ENCODE data around the gene BCL2. TPM values are rescaled to one million over a fixed set of nuclear protein-coding genes. Genes with fewer than 3 reads are reported as not detected.

BCL2 gene
- polyA plus RNA-seq, 1 of the 3 experiments (the other 2 are of a cell fraction): 1.5 TPM

GRCh38 chr18:63147973-63148372, 171.6 kb downstream of the BCL2 start:
- no peak overlapping the region for H2AFZ ChIP-seq (ENCODE audit: low read depth)
- peaks cover 0 to 14% of the 10 kb centered on the region in 2 experiments; a peak in 2 of 4 replicates for H3K4me1 ChIP-seq (ENCODE audit: control insufficient read depth in 1 of 2, insufficient read depth in 2 of 2, low read depth in 1 of 2, low read length in 1 of 2)
- no peaks in the 10 kb centered on the region for H3K9me2 ChIP-seq
- H3K4me2 ChIP-seq: no peak overlapping the region
- TF ChIP-seq GATA2 (CRISPR knock-in tag; IDR thresholded peaks at IDR 0.05) (no peak), REST (IDR thresholded peaks at IDR 0.05; ENCODE audit: low read depth, low read length) (no peak), SMC3 (IDR thresholded peaks at IDR 0.05; ENCODE audit: low read depth, low read length) (no peak), RXRA (IDR thresholded peaks at IDR 0.05; ENCODE audit: borderline replicate concordance, low read depth) (no peak)
- CTCF ChIA-PET: interaction anchor here (1.1 to 1.7 kb wide), 2 partner anchors 29 to 170 kb away, joined by 3 to 4 read pairs; no protein-coding TSS in a partner anchor
- no peaks in the 10 kb centered on the region for H3K79me2 ChIP-seq (ENCODE audit: insufficient read depth)
- H3F3A ChIP-seq (replicated peaks; ENCODE audit: insufficient read depth): no peaks in the 10 kb centered on the region
- no peaks in the 10 kb centered on the region for H4K20me1 ChIP-seq (ENCODE audit: insufficient read depth)
- POLR2A ChIA-PET: no interaction called here
- H3K36me3 ChIP-seq (replicated peaks in 1 of 2; ENCODE audit: control insufficient read depth in 1 of 2, insufficient read depth in 2 of 2, low read length in 1 of 2): no peaks in the 10 kb centered on the region
- H3K27ac ChIP-seq (ENCODE audit: low read depth in 2 of 2, low read length in 1 of 2): no peak overlapping the region
- H3K9ac ChIP-seq: no peak overlapping the region
- no peaks in the 10 kb centered on the region for H3K9me3 ChIP-seq
- no peak for DNase-seq
- WGBS (ENCODE audit: low lambda C conversion rate): 82% methylated on average over 6 of the region's 6 CpGs
- no peak overlapping the region for H3K4me3 ChIP-seq (ENCODE audit: low read depth in 2 of 2, low read length in 1 of 2)
- H3K27me3 ChIP-seq (ENCODE audit: insufficient read depth): no peaks in the 10 kb centered on the region

DNA sequence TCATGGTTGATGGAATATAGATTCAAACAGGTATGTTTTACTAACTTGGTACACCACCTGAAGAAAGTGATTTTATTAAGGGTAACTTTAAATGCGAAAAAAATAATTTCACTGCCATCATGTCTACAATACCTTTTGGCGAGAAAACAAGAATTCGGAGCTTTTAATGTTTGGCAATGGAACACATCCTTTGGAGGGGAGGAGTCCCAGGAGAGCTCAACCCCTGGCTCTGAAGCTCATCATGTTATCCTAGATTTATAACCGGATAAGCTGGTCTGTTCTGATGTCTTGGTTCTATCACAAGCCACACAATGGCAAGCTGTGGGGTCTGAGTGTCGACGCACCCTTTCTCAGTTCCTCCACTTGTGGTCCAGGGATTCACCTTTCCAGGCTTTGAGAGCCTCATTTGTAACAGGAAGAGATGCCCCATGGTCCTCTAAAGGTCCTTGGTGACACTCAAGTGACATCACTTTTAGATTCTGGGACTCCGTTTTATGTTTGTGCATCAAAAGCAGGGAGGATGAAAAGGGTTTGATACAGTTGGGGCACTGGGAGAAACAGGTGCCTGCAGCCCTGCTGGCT, 172.7 kb downstream of the BCL2 start:
- POLR2A ChIA-PET: no interaction called here
- Histone ChIP-seq H3K27me3 (ENCODE audit: insufficient read depth) (no peaks in the 10 kb centered on the region), H3K4me1 (ENCODE audit: control insufficient read depth in 1 of 2, insufficient read depth in 2 of 2, low read depth in 1 of 2, low read length in 1 of 2) (peaks cover 0 to 24% of the 10 kb centered on the region in 2 experiments; a peak in 2 of 4 replicates), H3K36me3 (replicated peaks in 1 of 2; ENCODE audit: control insufficient read depth in 1 of 2, insufficient read depth in 2 of 2, low read length in 1 of 2) (no peaks in the 10 kb centered on the region), H3K79me2 (ENCODE audit: insufficient read depth) (no peaks in the 10 kb centered on the region), H2AFZ (ENCODE audit: low read depth) (no peak overlapping the region), H3K4me2 (no peak overlapping the region), H3K4me3 (ENCODE audit: low read depth in 2 of 2, low read length in 1 of 2) (no peak overlapping the region), H3K9me3 (no peaks in the 10 kb centered on the region), H3F3A (replicated peaks; ENCODE audit: insufficient read depth) (no peaks in the 10 kb centered on the region), H3K9ac (no peak overlapping the region), H3K9me2 (no peaks in the 10 kb centered on the region), H3K27ac (ENCODE audit: low read depth in 2 of 2, low read length in 1 of 2) (no peak overlapping the region), H4K20me1 (ENCODE audit: insufficient read depth) (no peaks in the 10 kb centered on the region)
- 94% methylated on average over 6 of the region's 7 CpGs for WGBS (ENCODE audit: low lambda C conversion rate)
- TF ChIP-seq SMC3 (IDR thresholded peaks at IDR 0.05; ENCODE audit: low read depth, low read length) (no peak), RCOR1 (IDR thresholded peaks at IDR 0.05; ENCODE audit: low read length) (no peak), MXI1 (IDR thresholded peaks at IDR 0.05; ENCODE audit: low read depth, low read length) (no peak), FOXJ3 (CRISPR knock-in tag; IDR thresholded peaks at IDR 0.05) (no peak), NRF1 (IDR thresholded peaks at IDR 0.05; ENCODE audit: low read depth, low read length) (no peak), NFIC (IDR thresholded peaks at IDR 0.05; ENCODE audit: borderline replicate concordance) (no peak), EZH2phosphoT487 (IDR thresholded peaks at IDR 0.05; ENCODE audit: borderline replicate concordance, low read depth) (no peak), SIN3A (IDR thresholded peaks at IDR 0.05; ENCODE audit: borderline replicate concordance, low read depth, low read length) (no peak), YY1 (IDR thresholded peaks at IDR 0.05; ENCODE audit: low read depth) (no peak)
- TF ChIP-seq, protein P1, sequence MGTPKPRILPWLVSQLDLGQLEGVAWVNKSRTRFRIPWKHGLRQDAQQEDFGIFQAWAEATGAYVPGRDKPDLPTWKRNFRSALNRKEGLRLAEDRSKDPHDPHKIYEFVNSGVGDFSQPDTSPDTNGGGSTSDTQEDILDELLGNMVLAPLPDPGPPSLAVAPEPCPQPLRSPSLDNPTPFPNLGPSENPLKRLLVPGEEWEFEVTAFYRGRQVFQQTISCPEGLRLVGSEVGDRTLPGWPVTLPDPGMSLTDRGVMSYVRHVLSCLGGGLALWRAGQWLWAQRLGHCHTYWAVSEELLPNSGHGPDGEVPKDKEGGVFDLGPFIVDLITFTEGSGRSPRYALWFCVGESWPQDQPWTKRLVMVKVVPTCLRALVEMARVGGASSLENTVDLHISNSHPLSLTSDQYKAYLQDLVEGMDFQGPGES (IDR thresholded peaks at IDR 0.05; ENCODE audit: low read depth, low read length): no peak
- CTCF ChIA-PET: interaction anchor here (1.1 to 1.7 kb wide), 3 partner anchors 28 to 171 kb away, joined by 3 to 4 read pairs (median 3); no protein-coding TSS in a partner anchor
- no peak for DNase-seq

Measured in SK-N-SH (cell line).